Measurements from ENCODE around the gene TPI1.

DNA sequence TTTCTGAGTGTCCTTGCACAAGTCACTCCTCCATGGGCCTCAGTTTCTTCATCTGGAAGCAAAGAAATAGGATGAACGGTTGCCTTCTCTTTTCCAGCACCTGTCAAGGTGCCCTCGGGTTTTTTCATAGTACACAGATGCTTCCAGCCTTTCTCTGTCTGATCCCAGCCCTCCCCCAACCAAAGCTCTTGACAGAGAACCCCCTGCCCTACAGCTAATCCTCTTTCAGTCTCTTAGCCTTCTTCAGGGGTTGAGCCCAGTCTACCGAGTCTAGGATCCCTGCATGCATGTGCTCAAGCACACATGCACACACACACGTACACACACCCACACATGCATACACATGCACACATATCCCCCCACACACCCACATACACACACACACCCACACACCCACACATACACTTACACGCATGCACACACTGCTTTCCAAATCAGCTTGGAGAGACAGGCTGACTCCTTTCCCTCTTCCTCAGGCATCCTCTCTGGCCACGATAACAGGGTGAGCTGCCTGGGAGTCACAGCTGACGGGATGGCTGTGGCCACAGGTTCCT lies 20.9 kb upstream of the TPI1 start:
- no peak for TF ChIP-seq CTCF (IDR thresholded peaks at IDR 0.05)
- TF ChIP-seq POLR2A (IDR thresholded peaks at IDR 0.05): no peak
